Measurements from ENCODE around the gene TMEM69.

DNA sequence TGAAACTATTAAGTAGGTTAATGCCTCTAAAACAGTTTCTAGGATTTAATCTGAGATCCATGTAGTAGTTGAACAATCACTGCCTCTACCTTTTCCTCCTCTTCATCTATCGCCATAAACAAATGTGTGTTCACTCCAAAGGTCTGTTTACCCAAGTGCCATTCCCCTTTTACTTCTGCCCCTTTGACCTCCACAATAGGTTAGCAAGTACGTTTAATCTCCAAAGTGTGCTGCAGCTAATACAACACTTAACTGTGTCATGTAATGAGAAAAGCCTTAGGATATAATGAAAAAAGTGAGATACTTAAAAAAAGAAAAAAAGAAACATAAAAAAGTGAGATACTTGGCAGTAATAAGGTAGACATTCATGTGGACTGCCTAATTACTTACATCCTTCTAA, 29.8 kb upstream of the TMEM69 start:
- TF ChIP-seq, protein P1, sequence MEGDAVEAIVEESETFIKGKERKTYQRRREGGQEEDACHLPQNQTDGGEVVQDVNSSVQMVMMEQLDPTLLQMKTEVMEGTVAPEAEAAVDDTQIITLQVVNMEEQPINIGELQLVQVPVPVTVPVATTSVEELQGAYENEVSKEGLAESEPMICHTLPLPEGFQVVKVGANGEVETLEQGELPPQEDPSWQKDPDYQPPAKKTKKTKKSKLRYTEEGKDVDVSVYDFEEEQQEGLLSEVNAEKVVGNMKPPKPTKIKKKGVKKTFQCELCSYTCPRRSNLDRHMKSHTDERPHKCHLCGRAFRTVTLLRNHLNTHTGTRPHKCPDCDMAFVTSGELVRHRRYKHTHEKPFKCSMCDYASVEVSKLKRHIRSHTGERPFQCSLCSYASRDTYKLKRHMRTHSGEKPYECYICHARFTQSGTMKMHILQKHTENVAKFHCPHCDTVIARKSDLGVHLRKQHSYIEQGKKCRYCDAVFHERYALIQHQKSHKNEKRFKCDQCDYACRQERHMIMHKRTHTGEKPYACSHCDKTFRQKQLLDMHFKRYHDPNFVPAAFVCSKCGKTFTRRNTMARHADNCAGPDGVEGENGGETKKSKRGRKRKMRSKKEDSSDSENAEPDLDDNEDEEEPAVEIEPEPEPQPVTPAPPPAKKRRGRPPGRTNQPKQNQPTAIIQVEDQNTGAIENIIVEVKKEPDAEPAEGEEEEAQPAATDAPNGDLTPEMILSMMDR (IDR thresholded peaks at IDR 0.05; ENCODE audit: insufficient read depth, low read length): no peak
- TF ChIP-seq, protein P2, sequence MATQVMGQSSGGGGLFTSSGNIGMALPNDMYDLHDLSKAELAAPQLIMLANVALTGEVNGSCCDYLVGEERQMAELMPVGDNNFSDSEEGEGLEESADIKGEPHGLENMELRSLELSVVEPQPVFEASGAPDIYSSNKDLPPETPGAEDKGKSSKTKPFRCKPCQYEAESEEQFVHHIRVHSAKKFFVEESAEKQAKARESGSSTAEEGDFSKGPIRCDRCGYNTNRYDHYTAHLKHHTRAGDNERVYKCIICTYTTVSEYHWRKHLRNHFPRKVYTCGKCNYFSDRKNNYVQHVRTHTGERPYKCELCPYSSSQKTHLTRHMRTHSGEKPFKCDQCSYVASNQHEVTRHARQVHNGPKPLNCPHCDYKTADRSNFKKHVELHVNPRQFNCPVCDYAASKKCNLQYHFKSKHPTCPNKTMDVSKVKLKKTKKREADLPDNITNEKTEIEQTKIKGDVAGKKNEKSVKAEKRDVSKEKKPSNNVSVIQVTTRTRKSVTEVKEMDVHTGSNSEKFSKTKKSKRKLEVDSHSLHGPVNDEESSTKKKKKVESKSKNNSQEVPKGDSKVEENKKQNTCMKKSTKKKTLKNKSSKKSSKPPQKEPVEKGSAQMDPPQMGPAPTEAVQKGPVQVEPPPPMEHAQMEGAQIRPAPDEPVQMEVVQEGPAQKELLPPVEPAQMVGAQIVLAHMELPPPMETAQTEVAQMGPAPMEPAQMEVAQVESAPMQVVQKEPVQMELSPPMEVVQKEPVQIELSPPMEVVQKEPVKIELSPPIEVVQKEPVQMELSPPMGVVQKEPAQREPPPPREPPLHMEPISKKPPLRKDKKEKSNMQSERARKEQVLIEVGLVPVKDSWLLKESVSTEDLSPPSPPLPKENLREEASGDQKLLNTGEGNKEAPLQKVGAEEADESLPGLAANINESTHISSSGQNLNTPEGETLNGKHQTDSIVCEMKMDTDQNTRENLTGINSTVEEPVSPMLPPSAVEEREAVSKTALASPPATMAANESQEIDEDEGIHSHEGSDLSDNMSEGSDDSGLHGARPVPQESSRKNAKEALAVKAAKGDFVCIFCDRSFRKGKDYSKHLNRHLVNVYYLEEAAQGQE (IDR thresholded peaks at IDR 0.05; ENCODE audit: insufficient replicate concordance, low read depth): no peak
- TF ChIP-seq GABPA (IDR thresholded peaks at IDR 0.05; ENCODE audit: low read depth): no peak
